Measurements from ENCODE around the gene PARD3.

- TF ChIP-seq, protein P1, sequence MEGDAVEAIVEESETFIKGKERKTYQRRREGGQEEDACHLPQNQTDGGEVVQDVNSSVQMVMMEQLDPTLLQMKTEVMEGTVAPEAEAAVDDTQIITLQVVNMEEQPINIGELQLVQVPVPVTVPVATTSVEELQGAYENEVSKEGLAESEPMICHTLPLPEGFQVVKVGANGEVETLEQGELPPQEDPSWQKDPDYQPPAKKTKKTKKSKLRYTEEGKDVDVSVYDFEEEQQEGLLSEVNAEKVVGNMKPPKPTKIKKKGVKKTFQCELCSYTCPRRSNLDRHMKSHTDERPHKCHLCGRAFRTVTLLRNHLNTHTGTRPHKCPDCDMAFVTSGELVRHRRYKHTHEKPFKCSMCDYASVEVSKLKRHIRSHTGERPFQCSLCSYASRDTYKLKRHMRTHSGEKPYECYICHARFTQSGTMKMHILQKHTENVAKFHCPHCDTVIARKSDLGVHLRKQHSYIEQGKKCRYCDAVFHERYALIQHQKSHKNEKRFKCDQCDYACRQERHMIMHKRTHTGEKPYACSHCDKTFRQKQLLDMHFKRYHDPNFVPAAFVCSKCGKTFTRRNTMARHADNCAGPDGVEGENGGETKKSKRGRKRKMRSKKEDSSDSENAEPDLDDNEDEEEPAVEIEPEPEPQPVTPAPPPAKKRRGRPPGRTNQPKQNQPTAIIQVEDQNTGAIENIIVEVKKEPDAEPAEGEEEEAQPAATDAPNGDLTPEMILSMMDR (conservative IDR thresholded peaks at IDR 0.05; ENCODE audit: low read depth, low read length), result no peak
- no peak for TF ChIP-seq EZH2 (IDR thresholded peaks at IDR 0.05; ENCODE audit: low read length, unreplicated experiment)
Observed at GRCh38 chr10:34184397-34184796, 630.7 kb downstream of the PARD3 start.
